CD4-positive, alpha-beta T cell treated with Interleukin-6 at 100 ng/mL for 8 hours (primary cell): ENCODE results near the gene MAP2K2.
"Not testable (repeated sequence)": the region's sequence is repeated elsewhere in the genome, so short reads cannot be mapped to it uniquely, and the experiment has no call there.

Experiments used
- DNase-seq: peaks from one replicate; pipeline ENCODE4 v3.0.0-alpha.2; 2020; ENCODE audit warnings: mixed read lengths, low spot score

The MAP2K2 gene

GRCh38 chr19:4130744-4131438 is 7.0 kb upstream of the MAP2K2 start:
- no peak for DNase-seq

- not testable (repeated sequence) for DNase-seq
These were observed 5.1 kb upstream of the MAP2K2 start for GRCh38 chr19:4129050-4129449.

GRCh38 chr19:4127322-4127721 is 3.4 kb upstream of the MAP2K2 start:
- not testable (repeated sequence) for DNase-seq

- DNase-seq: no peak
These were observed 716 bp upstream of the MAP2K2 start for GRCh38 chr19:4124638-4125037.

- no peak for DNase-seq
These were observed 1.4 kb downstream of the MAP2K2 start for GRCh38 chr19:4122480-4122879.

GRCh38 chr19:4121815-4122214 is 2.1 kb downstream of the MAP2K2 start:
- no peak for DNase-seq

GRCh38 chr19:4121273-4121612 is 2.7 kb downstream of the MAP2K2 start:
- DNase-seq: no peak

GRCh38 chr19:4120559-4121272 is 3.2 kb downstream of the MAP2K2 start:
- no peak for DNase-seq

GRCh38 chr19:4119763-4120162 is 4.2 kb downstream of the MAP2K2 start:
- DNase-seq: no peak

- no peak for DNase-seq
These were observed 8.0 kb downstream of the MAP2K2 start for GRCh38 chr19:4115818-4116385.

GRCh38 chr19:4115050-4115817 is 8.7 kb downstream of the MAP2K2 start:
- peak; percentile 75 for DNase-seq

GRCh38 chr19:4114181-4114580 is 9.7 kb downstream of the MAP2K2 start:
- DNase-seq: no peak

- DNase-seq: no peak
These were observed 10.4 kb downstream of the MAP2K2 start for GRCh38 chr19:4113398-4114088.

- DNase-seq: no peak
These were observed 11.6 kb downstream of the MAP2K2 start for GRCh38 chr19:4112367-4112766.

GRCh38 chr19:4109626-4109945 is 14.3 kb downstream of the MAP2K2 start:
- no peak for DNase-seq

GRCh38 chr19:4108767-4109625 is 14.9 kb downstream of the MAP2K2 start:
- peak; percentile 77 for DNase-seq

GRCh38 chr19:4103080-4103433 is 20.9 kb downstream of the MAP2K2 start:
- DNase-seq: no peak

GRCh38 chr19:4102339-4103079 is 21.4 kb downstream of the MAP2K2 start:
- DNase-seq: no peak

GRCh38 chr19:4101496-4101770 is 22.5 kb downstream of the MAP2K2 start:
- no peak for DNase-seq

GRCh38 chr19:4100647-4101495 is 23.1 kb downstream of the MAP2K2 start:
- DNase-seq: no peak
